AG04450 (cell line): ENCODE data around the gene TWNK. TPM values are rescaled to one million over a fixed set of nuclear protein-coding genes. Genes with fewer than 3 reads are reported as not detected.

Experiments
- CTCF ChIA-PET: fragments of 300-600, 350-600 bp; formaldehyde crosslinking; extraction: SDS; loops from one replicate; lab custom pipeline; 2022; ENCODE audit warnings: antibody characterized with exemption, inconsistent platforms; lab: Charles Lee
- POLR2A ChIA-PET: fragments of 350-600 bp; formaldehyde crosslinking; extraction: SDS; loops from one replicate; lab custom pipeline; 2021; ENCODE audit warnings: antibody characterized with exemption, inconsistent platforms; lab: Yijun Ruan, JAX
- DNase-seq: peaks from one replicate; pipeline ENCODE4 v3.0.0-alpha.2; 2011; ENCODE audit warnings: low read depth, low spot score
- H3K27ac ChIP-seq: one replicate; pipeline ENCODE4 v1.5.1; 2012; ENCODE audit warnings: low read depth, low read length, control low read depth
- H3K27me3 ChIP-seq: one replicate; pipeline ENCODE4 v1.6.0; 2012; ENCODE audit warnings: low read length; ENCODE audit not compliant: control insufficient read depth, insufficient read depth
- H3K4me3 ChIP-seq: 2 replicates; pipeline ENCODE4 v1.5.1; 2011; ENCODE audit warnings: mild to moderate bottlenecking, low read depth, low read length, control low read depth
- H3K9me3 ChIP-seq: 2 replicates; pipeline ENCODE4 v1.5.1; 2012; ENCODE audit warnings: low read length; ENCODE audit not compliant: control insufficient read depth, insufficient read depth
- CTCF ChIP-seq: IDR thresholded peaks from 2 replicates; pipeline ENCODE4 v1.5.1; 2011; ENCODE audit warnings: low read depth, low read length, control low read depth, inconsistent platforms
- polyA plus RNA-seq: library from polyadenylated mRNA; depleted of rRNA; stranded (reverse); fragments of >200 nt; gene quantifications from 2 replicates; pipeline ENCODE4 v1.2.3, GENCODE V29; 2011; rRNA removed
- small RNA-seq: library from RNA; depleted of rRNA; stranded (forward); fragments of <200 nt; gene quantifications from one replicate; pipeline ENCODE3, GENCODE V24; 2012; ENCODE audit warnings: low read depth; ENCODE audit not compliant: insufficient read length

The TWNK gene
- polyA plus RNA-seq, 1 experiment: 4.3 TPM

GRCh38 chr10:101042667-101043362, 55.5 kb downstream of the TWNK start:
- DNase-seq: peak; percentile 89
- no peaks in the 10 kb centered on the region for H3K27me3 ChIP-seq
- peak overlapping the region; percentile 84 for H3K27ac ChIP-seq
- ChIA-PET POLR2A (interaction anchor here (0.6 to 3.2 kb wide), 14 partner anchors 8 to 776 kb away, joined by 3 to 30 read pairs (median 4); partner anchors contain the start of genes KAZALD1, OGA, PDZD7 and SFXN3), CTCF (interaction anchor here (0.6 to 17.3 kb wide), 11 partner anchors 8 to 172 kb away, joined by 3 to 414 read pairs (median 7); partner anchors contain the start of gene KAZALD1)
- peak overlapping the region; percentile 58 for H3K4me3 ChIP-seq
- no peak for TF ChIP-seq CTCF
- no peaks in the 10 kb centered on the region for H3K9me3 ChIP-seq

- H3K27me3 ChIP-seq: peaks cover 4% of the 10 kb centered on the region
- peak overlapping the region; percentile 84 for H3K27ac ChIP-seq
- peak overlapping the region; percentile 58 for H3K4me3 ChIP-seq
- no peaks in the 10 kb centered on the region; the same call in 1 of the 2 replicates for H3K9me3 ChIP-seq
- no peak for TF ChIP-seq CTCF
- no peak for DNase-seq
- CTCF ChIA-PET: interaction anchor here (1.1 to 17.3 kb wide), 9 partner anchors 8 to 99 kb away, joined by 3 to 414 read pairs (median 22); partner anchors contain the start of gene KAZALD1
- POLR2A ChIA-PET: interaction anchor here (1.0 to 3.2 kb wide), 11 partner anchors 9 to 775 kb away, joined by 3 to 30 read pairs (median 4); partner anchors contain the start of genes KAZALD1, OGA, PDZD7 and SFXN3
Measured at GRCh38 chr10:101043363-101043707, 56.0 kb downstream of the TWNK start.

Small RNA genes within 50 kb of the gene (small RNA-seq; reads per million reads assigned to genes)
- not detected for gene MIR608

Other genes starting within 250 kb of the TWNK start
- gene PAX2, start 242.0 kb upstream of the TWNK start, polyA plus RNA-seq: not detected in 2 replicates
- 15.0 and 19.0 TPM in 2 replicates for gene SLF2, start 74.6 kb upstream of the TWNK start, polyA plus RNA-seq
- gene SEMA4G, start 18.0 kb upstream of the TWNK start, polyA plus RNA-seq: 10.5 and 14.4 TPM in 2 replicates
- gene MRPL43, start within 50 bp of the TWNK start, polyA plus RNA-seq: 72.3 and 88.0 TPM in 2 replicates
- gene LZTS2, start 12.3 kb downstream of the TWNK start, polyA plus RNA-seq: 33.3 and 54.3 TPM in 2 replicates
- 0.27 and 0.60 TPM in 2 replicates for gene PDZD7, start 43.6 kb downstream of the TWNK start, polyA plus RNA-seq
- 77.8 and 87.0 TPM in 2 replicates for gene SFXN3, start 43.7 kb downstream of the TWNK start, polyA plus RNA-seq
- gene KAZALD1, start 74.4 kb downstream of the TWNK start, polyA plus RNA-seq: 10.8 and 14.1 TPM in 2 replicates
- gene TLX1, start 143.8 kb downstream of the TWNK start, polyA plus RNA-seq: not detected in 2 replicates
- gene LBX1, start 241.9 kb downstream of the TWNK start, polyA plus RNA-seq: not detected in 2 replicates